ENCODE measurements around the gene SOBP.

- TF ChIP-seq CTCF (IDR thresholded peaks at IDR 0.05) (no peak), POLR2AphosphoS5 (IDR thresholded peaks at IDR 0.05) (no peak), POLR2A (IDR thresholded peaks at IDR 0.05) (no peak)
Measured at GRCh38 chr6:107569473-107569872, 79.6 kb downstream of the SOBP start.

Data from breast epithelium (tissue), 3 donors.